ENCODE measurements around the gene LSM12.

- TF ChIP-seq CTCF (IDR thresholded peaks at IDR 0.05) (peak in 2 of 4 experiments; percentile 8 to 9), POLR2A (IDR thresholded peaks at IDR 0.05) (peak; percentile 65 to 79)
Measured at GRCh38 chr17:44066204-44066930, at the start of gene LSM12.
